ENCODE measurements around the gene RIMKLA. TPM values are rescaled to one million over a fixed set of nuclear protein-coding genes. Genes with fewer than 3 reads are reported as not detected.

The RIMKLA gene
- total and polyA plus RNA-seq, 2 donors (not counting 1 experiment from before 2014, with no cell fraction given) = 0.01 TPM; not detected in 1

DNA sequence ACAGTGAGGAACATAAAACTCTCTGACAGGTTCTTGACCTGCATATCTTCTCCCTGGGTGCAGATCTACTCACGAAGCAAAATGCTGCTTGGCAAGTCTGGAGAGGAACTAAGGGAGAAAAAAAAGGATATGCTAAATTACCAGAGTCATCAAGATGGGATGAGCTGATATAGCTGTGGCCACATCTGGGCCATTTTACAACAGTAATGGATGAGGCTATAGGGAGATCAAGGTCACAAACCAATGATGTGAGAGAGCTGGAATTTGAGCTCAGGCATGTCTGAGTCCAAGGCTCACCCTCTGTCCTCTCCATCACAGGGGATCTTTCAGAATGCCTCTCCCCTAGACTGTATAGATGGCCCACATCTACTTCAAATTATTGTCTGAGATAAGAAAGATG, 49.0 kb downstream of the RIMKLA start:
- Mint-ChIP-seq H3K9me3 (ENCODE audit: insufficient read depth) (no peaks in the 10 kb centered on the region), H3K4me3 (no peak overlapping the region), H3K4me1 (no peaks in the 10 kb centered on the region), H3K27ac (no peak overlapping the region), H3K27me3 (no peaks in the 10 kb centered on the region)
- TF ChIP-seq, protein P1, sequence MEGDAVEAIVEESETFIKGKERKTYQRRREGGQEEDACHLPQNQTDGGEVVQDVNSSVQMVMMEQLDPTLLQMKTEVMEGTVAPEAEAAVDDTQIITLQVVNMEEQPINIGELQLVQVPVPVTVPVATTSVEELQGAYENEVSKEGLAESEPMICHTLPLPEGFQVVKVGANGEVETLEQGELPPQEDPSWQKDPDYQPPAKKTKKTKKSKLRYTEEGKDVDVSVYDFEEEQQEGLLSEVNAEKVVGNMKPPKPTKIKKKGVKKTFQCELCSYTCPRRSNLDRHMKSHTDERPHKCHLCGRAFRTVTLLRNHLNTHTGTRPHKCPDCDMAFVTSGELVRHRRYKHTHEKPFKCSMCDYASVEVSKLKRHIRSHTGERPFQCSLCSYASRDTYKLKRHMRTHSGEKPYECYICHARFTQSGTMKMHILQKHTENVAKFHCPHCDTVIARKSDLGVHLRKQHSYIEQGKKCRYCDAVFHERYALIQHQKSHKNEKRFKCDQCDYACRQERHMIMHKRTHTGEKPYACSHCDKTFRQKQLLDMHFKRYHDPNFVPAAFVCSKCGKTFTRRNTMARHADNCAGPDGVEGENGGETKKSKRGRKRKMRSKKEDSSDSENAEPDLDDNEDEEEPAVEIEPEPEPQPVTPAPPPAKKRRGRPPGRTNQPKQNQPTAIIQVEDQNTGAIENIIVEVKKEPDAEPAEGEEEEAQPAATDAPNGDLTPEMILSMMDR (IDR thresholded peaks at IDR 0.05) = no peak
- no peak for TF ChIP-seq EZH2 (IDR thresholded peaks at IDR 0.05; ENCODE audit: borderline replicate concordance, insufficient read depth, low read depth, low read length, poor library complexity, severe bottlenecking)
- WGBS (ENCODE audit: insufficient coverage) = no CpG with 5 or more reads among the region's 1 CpG
- Histone ChIP-seq H3K4me1 (ENCODE audit: control insufficient read depth in 2 of 2, insufficient read depth in 2 of 2, low read length in 2 of 2) (no peaks in the 10 kb centered on the region), H3K4me2 (replicated peaks; ENCODE audit: low read depth, low read length, poor library complexity, severe bottlenecking) (no peak overlapping the region), H3K27ac (ENCODE audit: low read length in 2 of 2) (no peak overlapping the region), H3K79me2 (ENCODE audit: control insufficient read depth, insufficient read depth, low read length) (no peaks in the 10 kb centered on the region), H3K9ac (ENCODE audit: low read length) (no peak overlapping the region), H3K36me3 (replicated peaks in 1 of 2; ENCODE audit: control extremely low read depth in 1 of 2, control insufficient read depth in 1 of 2, extremely low read depth in 1 of 2, insufficient read depth in 2 of 2, low read length in 1 of 2) (no peaks in the 10 kb centered on the region), H3K4me3 (ENCODE audit: control extremely low read depth in 1 of 5, extremely low read depth in 1 of 5, insufficient read depth in 1 of 5, low read depth in 2 of 5, low read length in 4 of 5) (no peak overlapping the region), H2AFZ (ENCODE audit: insufficient read depth, low read depth, low read length, poor library complexity, severe bottlenecking) (no peak overlapping the region), H3K27me3 (replicated peaks in 1 of 4; ENCODE audit: control extremely low read depth in 1 of 4, control insufficient read depth in 3 of 4, insufficient read depth in 4 of 4, low read length in 3 of 4) (no peaks in the 10 kb centered on the region), H3K9me3 (ENCODE audit: control extremely low read depth in 1 of 3, control insufficient read depth in 2 of 3, insufficient read depth in 1 of 3, low read length in 2 of 3) (no peaks in the 10 kb centered on the region), H4K20me1 (ENCODE audit: control insufficient read depth, insufficient read depth, low read length, poor library complexity, severe bottlenecking) (no peaks in the 10 kb centered on the region)
- ChIA-PET CTCF (no interaction called here), POLR2A (no interaction called here)
- ATAC-seq (ENCODE audit: low read depth) (no peak), DNase-seq (no peak)
- intact Hi-C loops (cut with micrococcal nuclease) = no loop called here

DNA sequence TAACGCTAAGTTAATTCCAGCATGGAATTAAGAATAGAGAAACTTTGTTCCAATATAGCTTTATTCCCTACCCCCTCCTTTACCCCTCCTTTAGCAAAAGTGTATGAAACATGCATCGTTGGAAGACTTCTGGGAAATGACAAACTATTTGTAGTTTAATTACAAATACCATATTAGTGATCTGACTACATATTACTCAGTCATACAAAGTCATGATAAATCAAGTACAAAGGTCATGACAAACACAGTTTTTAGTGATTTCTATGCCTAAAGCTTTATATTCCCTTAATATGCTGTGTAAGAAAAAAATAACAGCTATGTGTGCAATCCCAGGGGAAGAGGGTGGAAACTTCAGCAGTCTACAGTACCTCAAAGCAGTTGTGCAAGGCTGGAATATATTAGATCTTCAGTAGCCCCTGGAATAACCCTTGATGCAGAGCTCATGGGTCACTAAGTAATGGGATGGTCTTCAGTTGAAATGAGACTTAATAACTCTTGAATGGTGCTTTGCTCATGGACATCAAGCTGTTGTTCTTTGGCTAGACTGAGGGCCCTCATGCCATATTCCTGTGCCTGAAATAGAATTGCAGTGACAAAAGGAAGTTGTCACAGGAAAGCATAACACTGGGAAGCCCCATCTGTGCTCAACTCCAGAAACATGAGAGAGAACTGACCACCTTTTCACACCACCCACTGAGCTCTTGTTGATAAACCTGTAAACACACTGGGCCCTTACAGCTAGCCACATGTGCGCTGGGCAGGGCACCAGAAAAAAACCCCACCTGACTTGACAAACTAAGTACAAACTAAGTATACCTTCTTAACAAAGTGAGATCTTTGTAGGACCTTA, 49.9 kb downstream of the RIMKLA start:
- intact Hi-C loops (cut with micrococcal nuclease) = no loop called here
- POLR2A ChIA-PET = no interaction called here
- TF ChIP-seq EZH2 (IDR thresholded peaks at IDR 0.05; ENCODE audit: borderline replicate concordance, insufficient read depth, low read depth, low read length, poor library complexity, severe bottlenecking) = no peak
- TF ChIP-seq, protein P1 (IDR thresholded peaks at IDR 0.05) = no peak
- DNase-seq (no peak), ATAC-seq (ENCODE audit: low read depth) (no peak)
- CTCF ChIA-PET = no interaction called here
- H3K9me3 ChIP-seq (ENCODE audit: control extremely low read depth in 1 of 3, control insufficient read depth in 2 of 3, insufficient read depth in 1 of 3, low read length in 2 of 3) = no peaks in the 10 kb centered on the region
- H3K4me1 Mint-ChIP-seq = no peaks in the 10 kb centered on the region
- WGBS (ENCODE audit: insufficient coverage) = no CpG with 5 or more reads among the region's 3 CpGs
- no peak overlapping the region for H3K27ac ChIP-seq (ENCODE audit: low read length in 2 of 2)
- H3K4me3 ChIP-seq (ENCODE audit: control extremely low read depth in 1 of 5, extremely low read depth in 1 of 5, insufficient read depth in 1 of 5, low read depth in 2 of 5, low read length in 4 of 5) = no peak overlapping the region
- no peak overlapping the region for H3K27ac Mint-ChIP-seq
- H2AFZ ChIP-seq (ENCODE audit: insufficient read depth, low read depth, low read length, poor library complexity, severe bottlenecking) = no peak overlapping the region
- no peak overlapping the region for H3K9ac ChIP-seq (ENCODE audit: low read length)
- no peaks in the 10 kb centered on the region for H3K9me3 Mint-ChIP-seq (ENCODE audit: insufficient read depth)
- no peaks in the 10 kb centered on the region for H4K20me1 ChIP-seq (ENCODE audit: control insufficient read depth, insufficient read depth, low read length, poor library complexity, severe bottlenecking)
- no peaks in the 10 kb centered on the region for H3K27me3 ChIP-seq (replicated peaks in 1 of 4; ENCODE audit: control extremely low read depth in 1 of 4, control insufficient read depth in 3 of 4, insufficient read depth in 4 of 4, low read length in 3 of 4)
- H3K36me3 ChIP-seq (replicated peaks in 1 of 2; ENCODE audit: control extremely low read depth in 1 of 2, control insufficient read depth in 1 of 2, extremely low read depth in 1 of 2, insufficient read depth in 2 of 2, low read length in 1 of 2) = no peaks in the 10 kb centered on the region
- no peak overlapping the region for H3K4me2 ChIP-seq (replicated peaks; ENCODE audit: low read depth, low read length, poor library complexity, severe bottlenecking)
- no peaks in the 10 kb centered on the region for H3K4me1 ChIP-seq (ENCODE audit: control insufficient read depth in 2 of 2, insufficient read depth in 2 of 2, low read length in 2 of 2)
- H3K4me3 Mint-ChIP-seq = no peak overlapping the region
- no peaks in the 10 kb centered on the region for H3K79me2 ChIP-seq (ENCODE audit: control insufficient read depth, insufficient read depth, low read length)
- no peaks in the 10 kb centered on the region for H3K27me3 Mint-ChIP-seq
